Body of pancreas (tissue), 4 donors: ENCODE data around the gene AQP5.

Experiments used
- POLR2A ChIP-seq, 3 donors: fragments of 450-650 bp; IDR thresholded peaks; one replicate each; pipeline ENCODE4 v1.6.1; 2016; ENCODE audit warnings: antibody characterized with exemption in 3 of 3, mild to moderate bottlenecking in 2 of 3
- TF ChIP-seq, protein P1 (sequence below), 7 experiments: fragments of 450-650 bp in 4 of 7; fragments of 200-600 bp in 3 of 7; sonication (generic) in 3 of 7; IDR thresholded peaks; one replicate each; pipeline ENCODE4 v1.5.1; 2016 to 2019; ENCODE audit warnings: antibody characterized with exemption in 7 of 7

DNA sequence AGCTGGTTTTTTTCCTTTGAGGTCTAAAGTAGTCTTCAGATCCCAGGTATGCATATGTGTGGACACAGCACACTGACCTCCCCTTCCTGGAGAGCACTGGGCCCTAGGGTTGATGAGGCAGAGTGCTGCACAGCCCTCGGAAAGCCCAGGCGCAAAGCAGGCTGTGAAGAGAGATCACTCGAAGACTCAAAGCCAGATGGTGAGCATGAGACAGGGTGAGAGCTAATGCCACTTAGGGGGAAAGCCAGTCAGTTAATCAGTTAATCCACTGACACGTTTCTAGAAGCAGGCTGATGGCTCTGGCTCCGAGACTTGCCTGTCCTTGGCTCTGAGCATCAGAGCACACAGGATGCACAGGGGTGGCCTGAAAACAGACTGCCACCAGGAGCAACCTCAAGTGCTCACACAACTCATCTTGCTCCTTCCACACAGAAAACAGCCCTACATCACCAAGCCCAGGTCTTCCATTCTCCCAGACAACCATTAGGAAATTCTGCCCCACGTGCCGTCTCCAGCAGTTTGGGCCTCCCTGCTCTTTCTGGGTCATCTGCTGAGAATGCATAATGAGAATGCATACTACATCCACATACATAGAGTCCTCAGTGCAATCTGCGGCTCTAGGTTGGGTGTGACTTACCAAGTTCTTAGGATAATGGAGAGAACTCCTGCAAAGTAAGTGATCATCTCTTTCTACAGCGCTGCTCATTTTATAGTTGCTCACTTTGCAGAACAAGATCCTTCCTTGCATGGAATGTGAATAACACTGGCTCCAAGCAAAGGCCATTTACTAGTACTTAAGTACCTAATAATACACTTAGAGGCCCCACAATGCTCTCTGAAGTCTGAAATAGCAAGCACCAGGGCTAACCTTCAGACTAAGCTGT, 23.0 kb downstream of the AQP5 start:
- TF ChIP-seq, protein P1, sequence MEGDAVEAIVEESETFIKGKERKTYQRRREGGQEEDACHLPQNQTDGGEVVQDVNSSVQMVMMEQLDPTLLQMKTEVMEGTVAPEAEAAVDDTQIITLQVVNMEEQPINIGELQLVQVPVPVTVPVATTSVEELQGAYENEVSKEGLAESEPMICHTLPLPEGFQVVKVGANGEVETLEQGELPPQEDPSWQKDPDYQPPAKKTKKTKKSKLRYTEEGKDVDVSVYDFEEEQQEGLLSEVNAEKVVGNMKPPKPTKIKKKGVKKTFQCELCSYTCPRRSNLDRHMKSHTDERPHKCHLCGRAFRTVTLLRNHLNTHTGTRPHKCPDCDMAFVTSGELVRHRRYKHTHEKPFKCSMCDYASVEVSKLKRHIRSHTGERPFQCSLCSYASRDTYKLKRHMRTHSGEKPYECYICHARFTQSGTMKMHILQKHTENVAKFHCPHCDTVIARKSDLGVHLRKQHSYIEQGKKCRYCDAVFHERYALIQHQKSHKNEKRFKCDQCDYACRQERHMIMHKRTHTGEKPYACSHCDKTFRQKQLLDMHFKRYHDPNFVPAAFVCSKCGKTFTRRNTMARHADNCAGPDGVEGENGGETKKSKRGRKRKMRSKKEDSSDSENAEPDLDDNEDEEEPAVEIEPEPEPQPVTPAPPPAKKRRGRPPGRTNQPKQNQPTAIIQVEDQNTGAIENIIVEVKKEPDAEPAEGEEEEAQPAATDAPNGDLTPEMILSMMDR (IDR thresholded peaks at IDR 0.05): no peak
- no peak for TF ChIP-seq POLR2A (IDR thresholded peaks at IDR 0.05)
